ENCODE data around the gene TMPRSS2.

The TMPRSS2 gene

GRCh38 chr21:41459884-41460534, 47.9 kb downstream of the TMPRSS2 start:
- H3K4me3 ChIP-seq (ENCODE audit: control insufficient read depth, low read depth, low read length), result no peak overlapping the region
- no peak for TF ChIP-seq CTCF (conservative IDR thresholded peaks at IDR 0.05; ENCODE audit: control insufficient read depth, insufficient read depth, low read depth, low read length)
- no peak for DNase-seq (ENCODE audit: low read depth)

GRCh38 chr21:41458559-41458958, 49.4 kb downstream of the TMPRSS2 start:
- TF ChIP-seq CTCF (conservative IDR thresholded peaks at IDR 0.05; ENCODE audit: control insufficient read depth, insufficient read depth, low read depth, low read length), result no peak
- H3K4me3 ChIP-seq (ENCODE audit: control insufficient read depth, low read depth, low read length), result no peak overlapping the region
- no peak for DNase-seq (ENCODE audit: low read depth)

GRCh38 chr21:41458121-41458520, 49.8 kb downstream of the TMPRSS2 start:
- H3K4me3 ChIP-seq (ENCODE audit: control insufficient read depth, low read depth, low read length), result no peak overlapping the region
- DNase-seq (ENCODE audit: low read depth), result no peak
- no peak for TF ChIP-seq CTCF (conservative IDR thresholded peaks at IDR 0.05; ENCODE audit: control insufficient read depth, insufficient read depth, low read depth, low read length)

GRCh38 chr21:41453761-41454160, 54.2 kb downstream of the TMPRSS2 start:
- no peak for TF ChIP-seq CTCF (conservative IDR thresholded peaks at IDR 0.05; ENCODE audit: control insufficient read depth, insufficient read depth, low read depth, low read length)
- no peak for DNase-seq (ENCODE audit: low read depth)
- H3K4me3 ChIP-seq (ENCODE audit: control insufficient read depth, low read depth, low read length), result no peak overlapping the region

GRCh38 chr21:41453198-41453597, 54.8 kb downstream of the TMPRSS2 start:
- no peak for TF ChIP-seq CTCF (conservative IDR thresholded peaks at IDR 0.05; ENCODE audit: control insufficient read depth, insufficient read depth, low read depth, low read length)
- no peak overlapping the region for H3K4me3 ChIP-seq (ENCODE audit: control insufficient read depth, low read depth, low read length)
- no peak for DNase-seq (ENCODE audit: low read depth)

- no peak for TF ChIP-seq CTCF (conservative IDR thresholded peaks at IDR 0.05; ENCODE audit: control insufficient read depth, insufficient read depth, low read depth, low read length)
- DNase-seq (ENCODE audit: low read depth), result no peak
- H3K4me3 ChIP-seq (ENCODE audit: control insufficient read depth, low read depth, low read length), result no peak overlapping the region
Observed at GRCh38 chr21:41451753-41452676, 55.9 kb downstream of the TMPRSS2 start.

Measured in fibroblast of mammary gland (primary cell).